Activated T-cell treated with anti-CD3 and anti-CD28 coated beads, Interleukin-2, amount 50 U/mL, for 4 hours (primary cell): ENCODE measurements around the gene HMGN3. TPM values are rescaled to one million over a fixed set of nuclear protein-coding genes. Genes with fewer than 3 reads are reported as not detected.
"Not testable (repeated sequence)": the region's sequence is repeated elsewhere in the genome, so short reads cannot be mapped to it uniquely, and the experiment has no call there.

Experiments used
- ATAC-seq, 2 donors: fragments of 200-7000 bp; cut with Tn5 transposase; one replicate each; pipeline ENCODE4 v1.10.0; 2021
- DNase-seq: peaks from one replicate; pipeline ENCODE4 v3.0.0-alpha.2; 2020
- H3K27me3 Mint-ChIP-seq: one replicate; pipeline ENCODE4 v1.8.0; 2021; ENCODE audit warnings: low read depth, mixed read lengths
- H3K36me3 Mint-ChIP-seq: one replicate; pipeline ENCODE4 v1.8.0; 2022; ENCODE audit warnings: mixed read lengths; ENCODE audit not compliant: insufficient read depth
- H3K4me1 Mint-ChIP-seq: one replicate; pipeline ENCODE4 v1.8.0; 2021; ENCODE audit warnings: low read depth, mixed read lengths
- H3K4me3 Mint-ChIP-seq: one replicate; pipeline ENCODE4 v1.8.0; 2021; ENCODE audit warnings: mild to moderate bottlenecking, moderate library complexity, mixed read lengths
- H3K9me3 Mint-ChIP-seq: one replicate; pipeline ENCODE4 v1.8.0; 2021; ENCODE audit warnings: mixed read lengths
- total RNA-seq, 3 donors: library from RNA; stranded (reverse); gene quantifications; one replicate each; pipeline ENCODE4 v1.2.1, GENCODE V29; 2021

The HMGN3 gene
- 10 to 100 TPM; 18.5 to 24.9 (median 21.4) TPM for total RNA-seq

DNA sequence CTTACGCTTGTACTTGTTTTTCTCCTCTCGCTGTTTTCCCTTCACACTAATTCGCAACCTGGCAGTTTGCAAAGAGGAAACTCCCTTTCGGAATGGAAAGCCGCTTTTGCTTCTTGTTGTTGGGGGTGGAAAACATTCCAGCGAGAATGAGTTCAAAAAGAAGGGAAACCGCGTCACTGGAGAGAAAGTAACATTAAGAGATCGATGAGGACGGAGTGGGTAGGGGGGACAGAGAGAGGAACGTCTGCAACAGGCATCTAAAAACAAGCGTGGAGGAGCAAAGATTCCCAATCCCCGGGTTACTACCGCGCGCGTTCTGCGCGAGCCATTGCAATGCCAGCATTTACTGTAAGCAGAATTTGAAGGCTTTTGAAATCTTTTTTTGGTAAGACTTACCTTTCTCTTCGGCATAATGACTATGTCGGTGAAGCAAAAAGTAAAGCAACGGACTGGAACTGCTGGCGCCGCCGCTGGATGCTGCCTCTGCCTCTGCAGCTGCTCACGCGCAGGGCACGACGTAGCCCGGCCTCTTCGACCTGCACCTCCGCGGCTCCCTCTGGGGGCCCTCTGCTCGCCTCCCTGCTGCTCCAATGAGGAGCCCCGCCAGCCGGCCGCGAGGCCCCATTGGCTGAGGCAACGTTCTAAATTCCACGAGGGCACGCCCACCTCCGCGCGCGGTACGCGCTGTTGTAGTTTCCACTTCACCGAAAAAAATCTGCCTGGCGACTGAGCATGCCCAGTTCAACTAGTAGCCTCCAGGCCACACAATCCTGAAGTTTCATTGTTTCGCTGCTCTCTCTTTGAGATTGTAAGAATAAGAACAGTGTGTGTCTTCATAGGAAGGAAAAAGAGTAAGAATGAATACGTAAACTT lies at the start of gene HMGN3:
HMGN3 (minus strand) TSS at position 533 of the 873 bp plus-strand sequence.
- Mint-ChIP-seq H3K4me1 (peaks cover 24% of the 10 kb centered on the region), H3K4me3 (peak within 1 kb of the TSS; percentile 94), H3K9me3 (no peaks in the 10 kb centered on the region), H3K36me3 (peaks cover 2% of the 10 kb centered on the region), H3K27me3 (no peaks in the 10 kb centered on the region)
- DNase-seq, result peak; percentile 88
- ATAC-seq, result peak; percentile 96

DNA sequence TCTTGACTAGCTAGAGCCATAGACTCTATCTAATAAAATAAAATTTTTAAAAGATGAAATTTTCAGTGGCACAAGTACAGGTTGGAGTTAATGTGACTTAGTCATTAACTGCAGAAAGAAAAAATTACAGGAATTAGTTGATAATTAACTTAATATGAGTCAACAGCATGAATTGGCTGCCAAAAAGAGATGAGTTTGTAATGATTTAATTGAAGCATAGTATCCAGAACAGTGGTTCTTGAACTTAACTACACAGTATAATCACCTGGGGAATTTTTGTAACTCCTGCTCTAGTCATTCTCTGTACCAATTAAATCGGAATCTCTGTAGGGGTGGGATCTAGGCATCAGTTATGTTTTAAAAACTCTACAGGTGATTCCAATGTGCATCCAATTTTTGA lies 46.3 kb upstream of the HMGN3 start:
- DNase-seq (no peak), ATAC-seq (no peak)
- no peaks in the 10 kb centered on the region for H3K36me3 Mint-ChIP-seq
- H3K4me3 Mint-ChIP-seq, result no peak overlapping the region
- peaks cover 15% of the 10 kb centered on the region for H3K9me3 Mint-ChIP-seq
- peaks cover 10% of the 10 kb centered on the region for H3K27me3 Mint-ChIP-seq
- H3K4me1 Mint-ChIP-seq, result no peaks in the 10 kb centered on the region

DNA sequence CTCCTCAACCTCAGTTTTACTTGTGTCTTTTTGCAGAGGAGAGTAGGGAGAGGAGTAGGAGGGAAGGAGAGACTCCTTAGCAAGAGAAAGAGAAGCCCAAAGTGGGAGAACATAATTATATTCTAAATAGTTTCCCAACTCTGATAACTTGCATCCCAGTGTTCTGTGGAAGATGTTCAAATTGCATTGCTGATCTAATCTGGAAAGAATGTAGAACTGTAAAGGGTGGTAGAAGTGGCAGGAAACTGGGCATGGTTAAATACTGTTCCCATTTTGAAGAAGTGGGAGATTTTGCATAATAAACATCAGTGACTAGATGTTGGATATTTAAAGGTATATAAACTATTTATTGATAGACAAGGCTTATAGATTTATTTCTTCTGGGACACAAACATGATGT lies 42.6 kb upstream of the HMGN3 start:
- Mint-ChIP-seq H3K4me1 (no peaks in the 10 kb centered on the region), H3K36me3 (no peaks in the 10 kb centered on the region), H3K4me3 (no peak overlapping the region), H3K27me3 (peaks cover 3% of the 10 kb centered on the region), H3K9me3 (peaks cover 14% of the 10 kb centered on the region)
- ATAC-seq (no peak), DNase-seq (no peak)

DNA sequence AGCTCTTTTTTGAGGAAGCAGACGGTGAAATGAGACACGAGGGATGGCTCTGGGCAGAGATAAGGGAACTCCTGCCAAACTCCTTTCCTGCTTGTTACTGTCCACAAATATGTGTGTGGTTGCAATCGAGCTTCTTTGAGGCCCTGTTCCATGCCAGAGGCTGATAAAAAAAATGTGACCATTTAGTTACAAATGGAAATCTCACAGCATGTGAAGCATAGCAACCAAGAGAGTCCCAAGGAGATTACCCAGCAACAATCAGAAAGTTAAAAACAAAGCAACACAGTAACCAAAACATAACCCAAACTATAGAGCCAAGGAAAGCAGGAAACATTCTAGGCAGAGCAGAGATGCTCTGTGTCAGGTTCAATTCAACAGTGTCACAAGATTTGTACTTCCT lies 35.4 kb upstream of the HMGN3 start:
- H3K36me3 Mint-ChIP-seq, result no peaks in the 10 kb centered on the region

DNA sequence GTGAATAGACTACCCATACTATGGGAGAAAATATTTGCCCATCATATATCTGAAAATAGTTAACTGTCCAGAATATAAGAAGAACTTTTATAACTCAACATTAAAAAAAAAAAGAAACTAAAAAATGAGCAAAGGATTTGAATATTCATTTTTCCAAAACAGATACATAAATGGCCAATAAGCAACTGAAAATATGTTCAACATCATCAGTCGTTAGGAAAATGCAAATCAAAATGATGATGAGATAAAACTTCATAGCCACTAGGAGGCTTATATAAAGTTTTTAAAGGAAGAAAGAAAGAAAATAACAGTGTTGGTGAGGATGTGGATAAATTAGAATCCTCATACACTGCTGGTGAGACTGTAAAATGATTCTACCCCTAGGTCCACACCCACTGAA lies 32.6 kb upstream of the HMGN3 start:
- H3K4me3 Mint-ChIP-seq, result no peak overlapping the region
- peaks cover 17% of the 10 kb centered on the region for H3K27me3 Mint-ChIP-seq
- H3K36me3 Mint-ChIP-seq, result no peaks in the 10 kb centered on the region
- DNase-seq, result no peak
- ATAC-seq, result no peak
- no peaks in the 10 kb centered on the region for H3K4me1 Mint-ChIP-seq
- H3K9me3 Mint-ChIP-seq, result peaks cover 8% of the 10 kb centered on the region

More for the DNA sequence above, 35.4 kb upstream of the HMGN3 start:
- DNase-seq, result no peak
- no peak for ATAC-seq
- H3K9me3 Mint-ChIP-seq, result peaks cover 4% of the 10 kb centered on the region
- no peaks in the 10 kb centered on the region for H3K4me1 Mint-ChIP-seq
- peaks cover 8% of the 10 kb centered on the region for H3K27me3 Mint-ChIP-seq
- no peak overlapping the region for H3K4me3 Mint-ChIP-seq

DNA sequence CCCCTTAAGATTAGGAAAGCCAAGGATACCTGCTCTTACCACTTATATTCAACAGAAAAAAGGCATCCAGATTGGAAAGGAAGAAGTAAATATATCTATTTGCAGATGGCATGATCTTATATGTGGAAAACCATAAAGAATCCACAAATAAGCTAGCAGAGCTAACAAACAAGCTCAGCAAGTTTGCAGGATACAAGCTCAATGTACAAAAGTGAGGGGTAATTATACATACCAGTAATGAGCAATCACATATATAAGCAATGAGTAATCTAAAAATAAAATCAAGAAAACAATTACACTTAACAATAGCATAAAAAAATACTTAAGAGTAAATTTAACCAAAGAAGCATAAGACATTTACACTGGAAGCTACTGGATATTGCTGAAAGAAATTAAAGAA lies 31.6 kb upstream of the HMGN3 start:
- H3K4me1 Mint-ChIP-seq, result no peaks in the 10 kb centered on the region

DNA sequence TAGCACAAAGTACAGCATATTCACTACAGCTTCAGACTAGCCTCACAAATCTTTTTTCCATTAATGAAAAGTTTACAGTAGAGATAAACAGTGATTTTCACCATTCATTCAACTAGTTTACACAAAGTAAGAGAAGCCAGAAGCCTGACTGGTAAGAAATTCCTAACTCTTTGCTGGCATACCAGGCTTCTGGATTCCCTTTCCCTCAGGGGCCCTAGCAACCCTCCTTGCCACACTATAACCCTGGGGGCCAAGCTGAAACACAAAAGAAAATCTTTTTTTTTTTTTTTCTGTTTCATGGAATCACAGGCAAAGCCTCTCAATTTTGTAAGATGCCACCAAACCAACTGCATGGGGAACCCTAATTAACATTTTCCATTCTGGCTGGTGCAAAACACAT lies 28.9 kb upstream of the HMGN3 start:
- H3K27me3 Mint-ChIP-seq, result peaks cover 12% of the 10 kb centered on the region
- no peaks in the 10 kb centered on the region for H3K36me3 Mint-ChIP-seq
- ATAC-seq (no peak), DNase-seq (no peak)
- no peaks in the 10 kb centered on the region for H3K4me1 Mint-ChIP-seq
- H3K4me3 Mint-ChIP-seq, result no peak overlapping the region
- H3K9me3 Mint-ChIP-seq, result peaks cover 13% of the 10 kb centered on the region

More for the DNA sequence above, 31.6 kb upstream of the HMGN3 start:
- DNase-seq (no peak), ATAC-seq (no peak)
- Mint-ChIP-seq H3K9me3 (peaks cover 8% of the 10 kb centered on the region), H3K27me3 (peaks cover 20% of the 10 kb centered on the region), H3K4me3 (no peak overlapping the region), H3K36me3 (no peaks in the 10 kb centered on the region)

DNA sequence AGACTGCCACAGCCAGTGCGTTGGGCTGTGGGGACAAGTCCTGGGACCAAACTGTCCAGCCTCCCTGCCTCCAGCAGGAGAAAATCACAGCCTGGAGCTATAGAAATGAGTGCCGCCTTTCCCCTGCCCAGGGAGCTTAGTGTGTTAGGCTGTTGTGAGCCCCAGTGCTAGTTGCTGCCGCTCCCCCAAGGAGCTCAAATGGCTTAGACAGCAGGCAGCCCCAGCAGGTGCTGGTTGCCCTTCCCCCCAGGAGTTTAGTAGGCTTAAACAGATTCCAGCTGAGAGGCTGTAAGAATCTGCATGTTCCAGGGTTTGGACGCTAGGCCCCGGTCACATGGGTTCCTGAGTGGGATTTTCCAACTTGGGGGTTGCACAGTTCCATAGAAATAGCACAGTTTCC lies 27.2 kb upstream of the HMGN3 start:
- H3K9me3 Mint-ChIP-seq, result peaks cover 13% of the 10 kb centered on the region
- peaks cover 3% of the 10 kb centered on the region for H3K36me3 Mint-ChIP-seq
- no peak overlapping the region for H3K4me3 Mint-ChIP-seq
- H3K27me3 Mint-ChIP-seq, result peaks cover 12% of the 10 kb centered on the region
- no peak for DNase-seq
- no peaks in the 10 kb centered on the region for H3K4me1 Mint-ChIP-seq
- no peak for ATAC-seq

DNA sequence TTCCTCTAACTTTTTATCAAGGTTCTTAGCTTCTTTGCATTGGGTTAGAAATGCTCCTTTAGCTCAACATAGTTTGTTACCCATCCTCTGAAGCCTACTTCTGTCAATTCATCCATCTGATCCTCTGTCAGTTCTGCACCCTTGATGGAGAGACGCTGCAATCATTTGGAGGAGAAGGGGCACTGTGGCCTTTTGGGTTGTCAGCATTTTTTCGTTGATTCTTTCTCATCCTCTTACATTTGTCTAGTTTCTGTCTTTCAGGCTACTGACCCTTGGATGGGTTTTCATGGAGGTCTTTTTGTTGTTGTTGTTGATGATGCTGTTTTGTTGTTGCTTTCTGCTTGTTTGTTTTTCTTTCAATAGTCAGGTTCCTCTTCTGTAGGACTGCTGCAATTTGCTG lies 26.3 kb upstream of the HMGN3 start:
- no peak for ATAC-seq
- Mint-ChIP-seq H3K36me3 (peaks cover 3% of the 10 kb centered on the region), H3K27me3 (peaks cover 12% of the 10 kb centered on the region), H3K4me3 (no peak overlapping the region), H3K9me3 (peaks cover 16% of the 10 kb centered on the region), H3K4me1 (no peaks in the 10 kb centered on the region)
- DNase-seq, result no peak

DNA sequence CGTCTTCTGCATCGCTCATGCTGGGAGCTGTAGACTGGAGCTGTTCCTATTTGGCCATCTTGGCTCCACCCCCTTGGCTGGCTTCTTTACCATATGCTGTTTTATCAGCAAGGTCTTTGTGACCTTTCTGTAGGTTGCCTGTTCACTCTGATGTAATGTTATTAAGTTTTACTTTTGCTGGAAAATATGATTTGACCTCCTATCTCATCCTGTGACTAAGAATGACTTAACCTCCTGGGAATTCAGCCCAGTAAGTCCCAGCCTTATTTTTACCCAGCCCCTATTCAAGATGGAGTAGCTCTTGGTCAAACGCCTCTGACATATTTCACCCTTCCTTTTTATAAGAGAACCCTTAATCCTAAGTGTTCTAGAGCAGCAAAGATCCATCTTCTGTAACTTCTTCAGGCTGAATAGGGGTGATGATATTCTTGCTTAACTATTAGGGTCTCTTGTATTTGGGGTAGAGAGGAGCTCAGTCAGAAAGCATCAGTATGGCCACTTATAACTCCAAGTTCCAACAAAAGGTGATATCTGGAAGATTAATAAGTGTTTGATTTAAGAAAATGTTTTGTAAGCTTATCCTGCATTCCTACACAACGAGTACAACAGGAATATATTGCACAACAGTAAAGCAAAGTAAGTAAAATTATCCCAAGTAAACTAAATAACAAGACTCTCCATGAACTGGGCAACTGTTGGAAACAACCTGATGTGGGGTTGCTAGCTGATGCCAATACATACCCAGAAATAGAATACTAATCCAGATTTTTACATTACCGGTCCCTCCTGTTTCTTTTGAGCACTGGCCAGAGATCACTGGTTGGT lies 23.1 kb upstream of the HMGN3 start:
- Mint-ChIP-seq H3K4me3 (no peak overlapping the region), H3K9me3 (peaks cover 13% of the 10 kb centered on the region)
- ATAC-seq, result no peak

DNA sequence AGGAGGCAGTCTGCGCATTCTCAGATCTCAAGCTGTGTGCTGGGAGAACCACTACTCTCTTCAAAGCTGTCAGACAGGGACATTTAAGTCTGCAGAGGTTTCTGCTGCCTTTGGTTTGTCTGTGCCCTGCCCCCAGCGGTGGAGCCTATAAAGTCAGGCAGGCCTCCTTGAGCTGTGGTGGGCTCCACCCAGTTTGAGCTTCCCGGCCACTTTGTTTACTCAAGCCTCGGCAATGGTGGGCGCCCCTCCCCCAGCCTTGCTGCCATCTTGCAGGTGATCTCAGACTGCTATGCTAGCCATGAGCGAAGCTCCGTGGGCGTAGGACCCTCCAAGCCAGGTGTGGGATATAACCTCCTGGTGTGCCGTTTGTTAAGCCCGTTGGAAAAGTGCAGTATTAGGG lies 22.3 kb upstream of the HMGN3 start:
- not testable (repeated sequence) for H3K4me1 Mint-ChIP-seq, ATAC-seq, H3K36me3 Mint-ChIP-seq, H3K27me3 Mint-ChIP-seq, H3K4me3 Mint-ChIP-seq, DNase-seq
- H3K9me3 Mint-ChIP-seq, result peaks cover 13% of the 10 kb centered on the region

More for the DNA sequence above, 23.1 kb upstream of the HMGN3 start:
- peaks cover 3% of the 10 kb centered on the region for H3K36me3 Mint-ChIP-seq
- peaks cover 3% of the 10 kb centered on the region for H3K27me3 Mint-ChIP-seq
- DNase-seq, result no peak
- no peaks in the 10 kb centered on the region for H3K4me1 Mint-ChIP-seq

DNA sequence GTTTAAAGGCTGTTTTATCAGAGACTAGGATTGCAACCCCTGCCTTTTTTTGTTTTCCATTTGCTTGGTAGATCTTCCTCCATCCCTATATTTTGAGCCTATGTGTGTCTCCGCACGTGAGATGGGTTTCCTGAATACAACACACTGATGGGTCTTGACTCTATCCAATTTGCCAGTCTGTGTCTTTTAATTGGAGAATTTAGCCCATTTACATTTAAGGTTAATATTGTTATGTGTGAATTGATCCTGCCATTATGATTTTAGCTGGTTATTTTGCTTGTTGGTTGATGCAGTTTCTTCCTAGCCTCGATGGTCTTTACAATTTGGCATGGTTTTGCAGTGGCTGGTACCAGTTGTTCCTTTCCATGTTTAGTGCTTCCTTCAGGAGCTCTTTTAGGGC lies 20.6 kb upstream of the HMGN3 start:
- H3K4me3 Mint-ChIP-seq, H3K4me1 Mint-ChIP-seq, H3K36me3 Mint-ChIP-seq, H3K27me3 Mint-ChIP-seq, DNase-seq, ATAC-seq: not testable (repeated sequence)
- peaks cover 13% of the 10 kb centered on the region for H3K9me3 Mint-ChIP-seq

DNA sequence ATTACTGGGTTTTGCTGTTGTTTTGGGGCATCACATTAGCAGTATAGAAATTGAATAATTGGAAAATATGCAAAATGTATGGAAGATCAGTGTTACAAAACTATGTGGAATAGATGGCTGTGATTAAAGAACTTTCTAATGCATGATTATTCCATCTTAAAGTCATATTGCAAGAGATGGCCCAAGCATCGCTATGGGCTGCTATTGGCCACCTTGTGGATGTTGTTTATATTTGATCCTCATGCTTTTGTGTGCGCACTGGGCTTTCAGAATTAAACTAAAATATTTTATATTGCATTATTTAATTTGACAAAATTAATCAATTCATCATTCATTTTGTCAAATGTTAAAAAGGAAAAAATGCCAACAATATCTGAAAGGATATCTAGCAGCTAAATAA lies 16.1 kb upstream of the HMGN3 start:
- no peaks in the 10 kb centered on the region for H3K4me1 Mint-ChIP-seq
- H3K4me3 Mint-ChIP-seq, result no peak overlapping the region
- ATAC-seq (no peak), DNase-seq (no peak)
- peaks cover 2% of the 10 kb centered on the region for H3K27me3 Mint-ChIP-seq
- H3K36me3 Mint-ChIP-seq, result no peaks in the 10 kb centered on the region
- no peaks in the 10 kb centered on the region for H3K9me3 Mint-ChIP-seq

DNA sequence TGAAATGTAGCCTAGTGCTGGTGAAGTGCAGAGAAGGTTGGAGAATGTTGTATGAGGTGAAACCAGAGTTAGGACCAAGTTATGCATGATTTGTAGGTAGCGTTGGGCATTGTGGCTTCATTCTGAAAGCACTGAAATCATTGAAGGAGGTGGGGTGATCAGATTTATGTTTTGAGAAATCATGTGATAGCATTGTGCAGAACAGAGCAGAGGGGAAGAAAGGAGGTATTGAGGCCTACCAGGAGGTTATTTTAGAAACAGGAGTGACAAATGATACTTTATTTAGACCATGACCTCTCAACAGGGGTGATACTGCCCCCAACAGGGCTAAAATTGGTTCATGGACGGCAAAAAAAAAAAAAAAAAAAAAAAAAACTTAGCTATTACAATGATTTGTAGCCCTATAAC lies 15.6 kb upstream of the HMGN3 start:
- H3K4me3 Mint-ChIP-seq, result no peak overlapping the region
- peaks cover 2% of the 10 kb centered on the region for H3K27me3 Mint-ChIP-seq
- no peaks in the 10 kb centered on the region for H3K4me1 Mint-ChIP-seq
- no peaks in the 10 kb centered on the region for H3K36me3 Mint-ChIP-seq
- no peaks in the 10 kb centered on the region for H3K9me3 Mint-ChIP-seq
- DNase-seq (no peak), ATAC-seq (no peak)

DNA sequence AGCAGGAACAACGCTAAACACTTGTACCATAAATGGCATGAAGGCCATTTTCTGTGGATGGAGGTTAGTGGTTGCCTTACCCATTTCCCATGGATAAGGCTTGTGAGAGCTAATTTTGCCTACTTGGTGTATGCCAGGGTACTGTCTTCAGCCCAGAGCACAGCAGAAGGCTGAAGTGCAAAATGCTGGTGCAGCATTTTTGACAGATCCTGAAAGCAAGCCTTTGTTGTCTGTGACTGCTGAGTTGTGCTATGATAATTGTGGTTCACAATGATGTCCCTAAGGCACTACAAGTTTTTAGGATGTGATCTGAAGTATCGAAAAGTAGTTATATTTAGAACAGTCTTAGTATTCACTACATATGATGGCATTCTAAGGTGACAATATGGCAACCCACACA lies 14.7 kb upstream of the HMGN3 start:
- Mint-ChIP-seq H3K4me1 (no peaks in the 10 kb centered on the region), H3K27me3 (peaks cover 2% of the 10 kb centered on the region), H3K9me3 (no peaks in the 10 kb centered on the region), H3K4me3 (no peak overlapping the region), H3K36me3 (no peaks in the 10 kb centered on the region)
- ATAC-seq (no peak), DNase-seq (no peak)
